Activated B cell treated with CpG ODN at 0.5 μM for 24 hours (primary cell): ENCODE measurements around the gene TM9SF4. TPM values are rescaled to one million over a fixed set of nuclear protein-coding genes. Genes with fewer than 3 reads are reported as not detected.

ENCODE experiments used
- ATAC-seq: fragments of 200-7000 bp; cut with Tn5 transposase; one replicate; pipeline ENCODE4 v1.10.0; 2021; ENCODE audit warnings: low read depth, mild to moderate bottlenecking, moderate library complexity
- CTCF ChIA-PET: fragments of 350-600 bp; sonication (Branson Sonifier 250); formaldehyde crosslinking; loops from one replicate; lab custom pipeline; 2021; ENCODE audit warnings: antibody characterized with exemption; lab: Charles Lee
- POLR2A ChIA-PET: fragments of 350-600 bp; sonication (Branson Sonifier 250); formaldehyde crosslinking; loops from one replicate; lab custom pipeline; 2021; ENCODE audit warnings: antibody characterized with exemption; lab: Charles Lee
- DNase-seq: peaks from one replicate; pipeline ENCODE4 v3.0.0; 2022
- H3K27ac Mint-ChIP-seq: one replicate; pipeline ENCODE4 v1.8.0; 2020; ENCODE audit warnings: mixed read lengths
- H3K27me3 Mint-ChIP-seq: one replicate; pipeline ENCODE4 v1.8.0; 2021; ENCODE audit warnings: mixed read lengths
- H3K36me3 Mint-ChIP-seq: one replicate; pipeline ENCODE4 v1.8.0; 2021; ENCODE audit warnings: low read depth, mixed read lengths
- H3K4me1 Mint-ChIP-seq: one replicate; pipeline ENCODE4 v1.8.0; 2021; ENCODE audit warnings: mixed read lengths
- H3K4me3 Mint-ChIP-seq: one replicate; pipeline ENCODE4 v1.8.0; 2020; ENCODE audit warnings: mild to moderate bottlenecking, mixed read lengths
- H3K9me3 Mint-ChIP-seq: one replicate; pipeline ENCODE4 v1.8.0; 2020; ENCODE audit warnings: mixed read lengths
- intact Hi-C: fragments of 100-400 bp; cut with micrococcal nuclease; formaldehyde crosslinking; loops from one replicate; pipeline ENCODE4 v1.15.1; 2024
- total RNA-seq: library from RNA; stranded (reverse); gene quantifications from 2 replicates; pipeline ENCODE4 v1.2.3, GENCODE V29; 2022
- TF ChIP-seq, protein P1 (sequence below): fragments of 200-600 bp; IDR thresholded peaks from one replicate; pipeline ENCODE4 v1.8.0; 2022; ENCODE audit warnings: antibody characterized with exemption, mild to moderate bottlenecking

TM9SF4 gene
- total RNA-seq, 1 donor from 2014 or later: 48.1 TPM

GRCh38 chr20:32158351-32158750 is 48.8 kb downstream of the TM9SF4 start:
- no peak for ATAC-seq
- TF ChIP-seq, protein P1, sequence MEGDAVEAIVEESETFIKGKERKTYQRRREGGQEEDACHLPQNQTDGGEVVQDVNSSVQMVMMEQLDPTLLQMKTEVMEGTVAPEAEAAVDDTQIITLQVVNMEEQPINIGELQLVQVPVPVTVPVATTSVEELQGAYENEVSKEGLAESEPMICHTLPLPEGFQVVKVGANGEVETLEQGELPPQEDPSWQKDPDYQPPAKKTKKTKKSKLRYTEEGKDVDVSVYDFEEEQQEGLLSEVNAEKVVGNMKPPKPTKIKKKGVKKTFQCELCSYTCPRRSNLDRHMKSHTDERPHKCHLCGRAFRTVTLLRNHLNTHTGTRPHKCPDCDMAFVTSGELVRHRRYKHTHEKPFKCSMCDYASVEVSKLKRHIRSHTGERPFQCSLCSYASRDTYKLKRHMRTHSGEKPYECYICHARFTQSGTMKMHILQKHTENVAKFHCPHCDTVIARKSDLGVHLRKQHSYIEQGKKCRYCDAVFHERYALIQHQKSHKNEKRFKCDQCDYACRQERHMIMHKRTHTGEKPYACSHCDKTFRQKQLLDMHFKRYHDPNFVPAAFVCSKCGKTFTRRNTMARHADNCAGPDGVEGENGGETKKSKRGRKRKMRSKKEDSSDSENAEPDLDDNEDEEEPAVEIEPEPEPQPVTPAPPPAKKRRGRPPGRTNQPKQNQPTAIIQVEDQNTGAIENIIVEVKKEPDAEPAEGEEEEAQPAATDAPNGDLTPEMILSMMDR: no peak
- POLR2A ChIA-PET: no interaction called here
- CTCF ChIA-PET: no interaction called here
- Mint-ChIP-seq H3K4me1 (peaks cover 5% of the 10 kb centered on the region), H3K27ac (no peak overlapping the region), H3K9me3 (no peaks in the 10 kb centered on the region), H3K27me3 (no peaks in the 10 kb centered on the region), H3K4me3 (no peak overlapping the region), H3K36me3 (peaks cover 76% of the 10 kb centered on the region)
- DNase-seq: no peak
- intact Hi-C loops: no loop called here

DNA sequence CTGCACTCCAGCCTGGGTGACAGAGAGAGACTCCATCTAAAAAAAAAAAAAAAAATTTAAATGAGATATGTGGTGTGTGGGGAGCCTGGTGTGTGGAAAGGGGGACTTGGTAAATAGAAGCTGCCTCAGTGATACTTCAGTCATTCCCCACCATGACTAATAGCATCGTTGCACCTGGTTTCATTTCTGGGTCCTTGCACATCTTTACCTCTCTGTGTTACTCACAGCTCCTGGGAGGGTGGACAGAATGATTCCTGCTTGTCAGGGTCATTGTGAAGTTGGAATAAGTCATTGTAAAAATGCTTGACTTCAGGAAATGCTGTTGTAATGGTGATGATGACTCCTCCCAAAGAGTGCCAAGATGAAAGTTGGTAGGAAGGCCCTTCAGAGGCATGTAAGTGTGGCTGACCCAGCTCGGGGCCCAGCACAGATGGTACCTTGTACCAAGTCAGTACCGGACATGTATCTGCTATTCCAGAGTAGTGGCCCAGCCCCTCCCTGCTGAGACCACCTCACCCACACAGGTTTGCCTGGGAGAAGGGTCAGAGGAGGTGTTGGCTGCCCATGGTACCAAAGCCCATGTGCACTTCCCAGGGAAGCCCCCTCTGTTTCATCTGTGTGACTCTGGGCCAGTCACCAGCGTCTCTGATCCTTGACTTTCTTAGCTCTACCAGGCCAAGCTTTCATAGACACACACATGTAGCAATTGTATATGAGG is 49.6 kb downstream of the TM9SF4 start:
- no peak for DNase-seq
- Mint-ChIP-seq H3K4me3 (no peak overlapping the region), H3K27me3 (no peaks in the 10 kb centered on the region), H3K27ac (no peak overlapping the region), H3K4me1 (peaks cover 5% of the 10 kb centered on the region), H3K9me3 (no peaks in the 10 kb centered on the region), H3K36me3 (peaks cover 75% of the 10 kb centered on the region)
- ATAC-seq: no peak
- TF ChIP-seq, protein P1: no peak
- intact Hi-C loops: no loop called here
- POLR2A ChIA-PET: no interaction called here
- CTCF ChIA-PET: no interaction called here

GRCh38 chr20:32159766-32160221 is 50.3 kb downstream of the TM9SF4 start:
- intact Hi-C loops: no loop called here
- Mint-ChIP-seq H3K4me1 (peaks cover 5% of the 10 kb centered on the region), H3K27me3 (no peaks in the 10 kb centered on the region), H3K9me3 (no peaks in the 10 kb centered on the region), H3K27ac (no peak overlapping the region), H3K4me3 (no peak overlapping the region), H3K36me3 (peaks cover 75% of the 10 kb centered on the region)
- ATAC-seq: no peak
- POLR2A ChIA-PET: no interaction called here
- DNase-seq: no peak
- TF ChIP-seq, protein P1: no peak
- CTCF ChIA-PET: no interaction called here

GRCh38 chr20:32160341-32160740 is 50.8 kb downstream of the TM9SF4 start:
- no peak for DNase-seq
- ATAC-seq: no peak
- TF ChIP-seq, protein P1: no peak
- no peaks in the 10 kb centered on the region for H3K9me3 Mint-ChIP-seq
- ChIA-PET POLR2A (no interaction called here), CTCF (no interaction called here)
- intact Hi-C loops: no loop called here
- H3K4me3 Mint-ChIP-seq: no peak overlapping the region
- no peak overlapping the region for H3K27ac Mint-ChIP-seq
- H3K4me1 Mint-ChIP-seq: peaks cover under 1% of the 10 kb centered on the region
- H3K36me3 Mint-ChIP-seq: peaks cover 75% of the 10 kb centered on the region
- H3K27me3 Mint-ChIP-seq: no peaks in the 10 kb centered on the region

DNA sequence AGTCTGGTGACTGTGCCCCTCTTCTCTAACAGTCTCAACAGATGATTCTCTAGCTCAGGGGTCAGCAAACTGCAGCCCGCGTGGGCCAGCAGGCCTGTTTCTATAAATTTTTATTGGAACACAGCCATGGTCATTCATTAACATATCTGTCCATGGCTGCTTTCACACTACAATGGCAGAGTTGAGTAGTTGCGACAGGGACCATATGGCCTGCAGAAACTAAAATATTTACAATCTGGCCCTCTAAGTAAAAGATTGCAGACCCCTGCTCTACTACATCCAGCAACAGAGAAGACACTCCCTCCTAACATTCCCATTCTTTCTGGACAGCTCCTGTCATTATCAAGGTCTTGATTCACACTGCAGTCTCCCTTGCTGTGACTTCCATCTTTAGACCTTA is 52.8 kb downstream of the TM9SF4 start:
- Mint-ChIP-seq H3K4me1 (no peaks in the 10 kb centered on the region), H3K4me3 (no peak overlapping the region), H3K27ac (no peak overlapping the region), H3K36me3 (peaks cover 84% of the 10 kb centered on the region), H3K27me3 (no peaks in the 10 kb centered on the region), H3K9me3 (no peaks in the 10 kb centered on the region)
- POLR2A ChIA-PET: no interaction called here
- DNase-seq: no peak
- TF ChIP-seq, protein P1: no peak
- CTCF ChIA-PET: no interaction called here
- intact Hi-C loops: no loop called here
- ATAC-seq: no peak
